ENCODE measurements around the gene TMEM223. TPM values are rescaled to one million over a fixed set of nuclear protein-coding genes. Genes with fewer than 3 reads are reported as not detected.

The TMEM223 gene
- total and polyA plus RNA-seq, 9 of the 15 experiments (the other 6 are each of a cell fraction or from before 2014, with no cell fraction given): 5.9 to 34.5 (median 19.6) TPM

- TF ChIP-seq GTF3C2 (IDR thresholded peaks at IDR 0.05; ENCODE audit: borderline replicate concordance, extremely low read depth, insufficient read length): no peak
- no peak for TF ChIP-seq ZNF76 (CRISPR knock-in tag; IDR thresholded peaks at IDR 0.05; ENCODE audit: borderline replicate concordance)
- TF ChIP-seq GTF2B (IDR thresholded peaks at IDR 0.05; ENCODE audit: extremely low read depth, insufficient read length): no peak
- peak; percentile 100 for TF ChIP-seq CREM (IDR thresholded peaks at IDR 0.05; ENCODE audit: low read depth)
- no peak for TF ChIP-seq NELFE (IDR thresholded peaks at IDR 0.05; ENCODE audit: insufficient read depth, insufficient read length)
- peak; percentile 79 for TF ChIP-seq E2F1 (CRISPR knock-in tag; IDR thresholded peaks at IDR 0.05)
- no peak for TF ChIP-seq THRAP3 (IDR thresholded peaks at IDR 0.05; ENCODE audit: borderline replicate concordance)
- TF ChIP-seq BHLHE40 (IDR thresholded peaks at IDR 0.05; ENCODE audit: low read length): peak; percentile 48
- TF ChIP-seq KLF13 (tag; IDR thresholded peaks at IDR 0.05; ENCODE audit: borderline replicate concordance, low read depth): no peak
- no peak for TF ChIP-seq ID3 (CRISPR knock-in tag; IDR thresholded peaks at IDR 0.05)
- peak; percentile 63; the same call in 1 of the 2 replicates for TF ChIP-seq ID3 (tag; IDR thresholded peaks at IDR 0.05)
- no peak for TF ChIP-seq XRCC4 (IDR thresholded peaks at IDR 0.05; ENCODE audit: extremely low read depth, insufficient read depth, insufficient read length)
- no peak for TF ChIP-seq CBX2 (IDR thresholded peaks at IDR 0.05; ENCODE audit: insufficient read depth, low read length, poor library complexity, severe bottlenecking)
- no peak for TF ChIP-seq TAL1 (IDR thresholded peaks at IDR 0.05)
- TF ChIP-seq HDAC6 (IDR thresholded peaks at IDR 0.05; ENCODE audit: low read depth, low read length): no peak
- 0 out of 2 replicates have a peak, but pooled peaks have one; percentile 39 for TF ChIP-seq ZNF41 (CRISPR knock-in tag; conservative IDR thresholded peaks at IDR 0.05)
- TF ChIP-seq ELF4 (CRISPR knock-in tag; IDR thresholded peaks at IDR 0.05): peak; percentile 81
- peak; percentile 59; the same call in 1 of the 2 replicates for TF ChIP-seq FOXO4 (CRISPR knock-in tag; IDR thresholded peaks at IDR 0.05)
- no peak for TF ChIP-seq BCL6 (CRISPR knock-in tag; IDR thresholded peaks at IDR 0.05)
Observed at GRCh38 chr11:62839050-62839945, 47.5 kb upstream of the TMEM223 start, which contains the start of gene WDR74 (continued).

All from K562 (cell line).